H9 (cell line): ENCODE results near the gene SEMG2. TPM values are rescaled to one million over a fixed set of nuclear protein-coding genes. Genes with fewer than 3 reads are reported as not detected.

Experiments
- DNase-seq: peaks from one replicate; pipeline ENCODE4 v3.0.0-alpha.2; 2017
- H2AFZ ChIP-seq: one replicate; pipeline ENCODE4 v1.6.1; 2013; ENCODE audit warnings: mild to moderate bottlenecking, low read length, control low read depth, moderate library complexity
- H2AK5ac ChIP-seq: 2 replicates; pipeline ENCODE4 v1.6.1; 2013; ENCODE audit warnings: low read length, control low read depth, mixed read lengths; ENCODE audit not compliant: insufficient read length
- H2BK120ac ChIP-seq: one replicate; pipeline ENCODE4 v1.6.1; 2013; ENCODE audit warnings: low read depth, mild to moderate bottlenecking, low read length, control low read depth, inconsistent platforms; ENCODE audit not compliant: poor library complexity, severe bottlenecking
- H2BK12ac ChIP-seq: 2 replicates; pipeline ENCODE4 v1.6.1; 2013; ENCODE audit warnings: low read length, control low read depth, mixed read lengths, low read depth; ENCODE audit not compliant: insufficient read length
- H2BK15ac ChIP-seq: 2 replicates; pipeline ENCODE4 v1.6.1; 2013; ENCODE audit warnings: low read depth, low read length, control low read depth
- H2BK20ac ChIP-seq: one replicate; pipeline ENCODE4 v1.6.1; 2013; ENCODE audit warnings: low read depth, mild to moderate bottlenecking, low read length, control low read depth, inconsistent platforms; ENCODE audit not compliant: poor library complexity, severe bottlenecking
- H2BK5ac ChIP-seq: 2 replicates; pipeline ENCODE4 v1.6.1; 2013; ENCODE audit warnings: low read length, control low read depth, mixed read lengths; ENCODE audit not compliant: insufficient read length
- H3K14ac ChIP-seq: 2 replicates; pipeline ENCODE4 v1.6.1; 2013; ENCODE audit warnings: low read length, control low read depth; ENCODE audit not compliant: insufficient read depth
- H3K18ac ChIP-seq: 2 replicates; pipeline ENCODE4 v1.6.1; 2013; ENCODE audit warnings: low read depth, mild to moderate bottlenecking, mixed read lengths, low read length, control low read depth; ENCODE audit not compliant: insufficient read length
- H3K23ac ChIP-seq: 2 replicates; pipeline ENCODE4 v1.6.1; 2013; ENCODE audit warnings: low read length, control low read depth, mixed read lengths, low read depth; ENCODE audit not compliant: insufficient read length
- H3K23me2 ChIP-seq: 2 replicates; pipeline ENCODE4 v1.6.1; 2013; ENCODE audit warnings: low read depth, mild to moderate bottlenecking, mixed read lengths, low read length, control low read depth; ENCODE audit not compliant: insufficient read length, poor library complexity, severe bottlenecking
- H3K27ac ChIP-seq: 2 replicates; pipeline ENCODE4 v1.5.1; 2013; ENCODE audit warnings: low read length, control low read depth, mixed read lengths, low read depth; ENCODE audit not compliant: insufficient read length
- H3K27me3 ChIP-seq: 2 replicates; pipeline ENCODE4 v1.6.1; 2013; ENCODE audit warnings: low read length, control low read depth, inconsistent platforms; ENCODE audit not compliant: insufficient read depth
- H3K4ac ChIP-seq: 2 replicates; pipeline ENCODE4 v1.6.1; 2013; ENCODE audit warnings: low read depth, mild to moderate bottlenecking, control low read depth, inconsistent platforms, low read length, moderate library complexity
- H3K4me1 ChIP-seq: 2 replicates; pipeline ENCODE4 v1.6.1; 2013; ENCODE audit warnings: low read length, control low read depth, inconsistent platforms; ENCODE audit not compliant: insufficient read depth
- H3K4me2 ChIP-seq: 2 replicates; pipeline ENCODE4 v1.6.1; 2013; ENCODE audit warnings: low read length, control low read depth, mixed read lengths; ENCODE audit not compliant: insufficient read length, insufficient read depth
- H3K56ac ChIP-seq: 2 replicates; pipeline ENCODE4 v1.6.1; 2013; ENCODE audit warnings: low read depth, mild to moderate bottlenecking, mixed read lengths, low read length, control low read depth; ENCODE audit not compliant: insufficient read length
- H3K79me1 ChIP-seq: 2 replicates; pipeline ENCODE4 v1.6.1; 2013; ENCODE audit warnings: low read depth, mild to moderate bottlenecking, moderate library complexity, low read length, control low read depth, inconsistent platforms; ENCODE audit not compliant: insufficient read depth, poor library complexity, severe bottlenecking
- H3K79me2 ChIP-seq: 2 replicates; pipeline ENCODE4 v1.6.1; 2013; ENCODE audit warnings: low read length, control low read depth, inconsistent platforms; ENCODE audit not compliant: insufficient read depth
- H3K9ac ChIP-seq: 2 replicates; pipeline ENCODE4 v1.6.1; 2013; ENCODE audit warnings: low read length, control low read depth, mixed read lengths; ENCODE audit not compliant: insufficient read length; ENCODE audit errors: extremely low read depth
- H3K9me3 ChIP-seq: one replicate; pipeline ENCODE4 v1.6.1; 2013; ENCODE audit warnings: low read depth, low read length, inconsistent platforms; ENCODE audit not compliant: control insufficient read depth
- H3T11ph ChIP-seq: one replicate; pipeline ENCODE4 v1.6.1; 2013; ENCODE audit warnings: mild to moderate bottlenecking, low read length, control low read depth, inconsistent platforms
- H4K20me1 ChIP-seq: one replicate; pipeline ENCODE4 v1.6.1; 2013; ENCODE audit not compliant: control insufficient read depth, insufficient read length, insufficient read depth
- H4K5ac ChIP-seq: 2 replicates; pipeline ENCODE4 v1.6.1; 2013; ENCODE audit warnings: low read depth, mild to moderate bottlenecking, mixed read lengths, low read length, control low read depth; ENCODE audit not compliant: insufficient read length
- H4K8ac ChIP-seq: replicated peaks from 2 replicates; pipeline ENCODE4 v1.6.1; 2013; ENCODE audit warnings: low read length, control low read depth, mixed read lengths, low read depth; ENCODE audit not compliant: insufficient read length
- H4K91ac ChIP-seq: 2 replicates; pipeline ENCODE4 v1.6.1; 2013; ENCODE audit warnings: low read depth, mild to moderate bottlenecking, moderate library complexity, mixed read lengths, low read length, control low read depth; ENCODE audit not compliant: insufficient read length
- H3K27ac Mint-ChIP-seq, 3 experiments: 2 replicates in 2 of 3; 3 replicates in 1 of 3; pipeline ENCODE4 v1.8.0; 2020 to 2021; ENCODE audit warnings: mixed read lengths in 3 of 3, mild to moderate bottlenecking in 1 of 3, moderate library complexity in 1 of 3
- H3K27me3 Mint-ChIP-seq: 2 replicates; pipeline ENCODE4 v1.8.0; 2021; ENCODE audit warnings: low read depth, mild to moderate bottlenecking, moderate library complexity, mixed read lengths
- H3K36me3 Mint-ChIP-seq, 3 experiments: 2 replicates in 2 of 3; 3 replicates in 1 of 3; pipeline ENCODE4 v1.8.0; 2020 to 2021; ENCODE audit warnings: low read depth in 3 of 3, mixed read lengths in 3 of 3; ENCODE audit not compliant: insufficient read depth in 1 of 3
- H3K4me1 Mint-ChIP-seq, 2 experiments: 2 replicates each; pipeline ENCODE4 v1.8.0; 2020; ENCODE audit warnings: mixed read lengths in 2 of 2
- H3K4me3 Mint-ChIP-seq, 2 experiments: 2 replicates in 1 of 2; 3 replicates in 1 of 2; pipeline ENCODE4 v1.8.0; 2020 to 2021; ENCODE audit warnings: mild to moderate bottlenecking in 2 of 2, mixed read lengths in 2 of 2, moderate library complexity in 1 of 2
- H3K9me3 Mint-ChIP-seq, 2 experiments: 2 replicates in 1 of 2; 3 replicates in 1 of 2; pipeline ENCODE4 v1.8.0; 2020; ENCODE audit warnings: mild to moderate bottlenecking in 2 of 2, mixed read lengths in 2 of 2, moderate library complexity in 1 of 2
- CTCF ChIP-seq: fragments of 200-600 bp; sonication (generic); conservative IDR thresholded peaks from 3 replicates; pipeline ENCODE4 v1.8.0; 2021; ENCODE audit warnings: antibody characterized with exemption, mild to moderate bottlenecking
- WGBS: extraction: QIAGEN DNeasy Blood & Tissue Kit; methylation state at CpG from one replicate; pipeline ENCODE4 v1.1.7; 2013; ENCODE audit warnings: missing lambda C conversion rate, low lambda C conversion rate, mixed read lengths; ENCODE audit not compliant: insufficient read length; ENCODE audit errors: extremely low coverage; 5-methylcytosine and 5-hydroxymethylcytosine counted together
- total RNA-seq: library from RNA; stranded (reverse); gene quantifications from 2 replicates; pipeline ENCODE4 v1.2.1, GENCODE V29; 2021

SEMG2 gene
- total RNA-seq, 1 experiment from 2014 or later = not detected

GRCh38 chr20:45212836-45213235 lies 8.3 kb upstream of the SEMG2 start:
- Mint-ChIP-seq H3K27me3 (peaks cover 23% of the 10 kb centered on the region), H3K27ac (no peak overlapping the region), H3K4me3 (no peak overlapping the region), H3K4me1 (peaks cover 20 to 21% of the 10 kb centered on the region in 2 experiments), H3K9me3 (no peaks in the 10 kb centered on the region; a peak in 1 of 5 replicates), H3K36me3 (no peaks in the 10 kb centered on the region)
- Histone ChIP-seq H3K9ac (no peak overlapping the region), H3K79me2 (no peaks in the 10 kb centered on the region), H3K27me3 (no peaks in the 10 kb centered on the region), H4K91ac (no peak overlapping the region), H2BK5ac (no peak overlapping the region), H3K23me2 (no peaks in the 10 kb centered on the region), H3K18ac (no peak overlapping the region), H2AFZ (no peak overlapping the region), H3K27ac (no peak overlapping the region), H2AK5ac (no peak overlapping the region), H2BK12ac (no peak overlapping the region), H3K9me3 (no peaks in the 10 kb centered on the region), H3K4me1 (peaks cover 4% of the 10 kb centered on the region; the same call in 1 of the 2 replicates), H3K4ac (no peak overlapping the region), H2BK15ac (no peak overlapping the region), H3K14ac (no peak overlapping the region), H3T11ph (no peak overlapping the region), H3K56ac (no peak overlapping the region), H2BK120ac (no peak overlapping the region), H3K23ac (no peak overlapping the region), H3K4me2 (no peak overlapping the region), H3K79me1 (no peaks in the 10 kb centered on the region), H4K8ac (no peak overlapping the region), H4K20me1 (no peaks in the 10 kb centered on the region), H4K5ac (no peak overlapping the region), H2BK20ac (no peak overlapping the region)
- no peak for TF ChIP-seq CTCF
- DNase-seq = no peak
- no CpG with 5 or more reads among the region's 3 CpGs for WGBS
